Astrocyte (in vitro differentiated cells and primary cell): ENCODE measurements around the gene PLEKHM3. TPM values are rescaled to one million over a fixed set of nuclear protein-coding genes. Genes with fewer than 3 reads are reported as not detected.

Source experiments
- DNase-seq: peaks from one replicate; pipeline ENCODE4 v3.0.0-alpha.2; 2010; ENCODE audit warnings: low read depth
- FAIRE-seq: peaks from 2 replicates; lab custom pipeline; 2011; peaks lifted over from hg19 to GRCh38; lab: Jason Lieb, UNC
- H2AFZ ChIP-seq: 2 replicates; pipeline ENCODE4 v1.6.0; 2012; ENCODE audit warnings: low read depth, low read length, inconsistent platforms
- H3K27ac ChIP-seq: 2 replicates; pipeline ENCODE4 v1.5.1; 2011; ENCODE audit warnings: low read depth, low read length, inconsistent platforms
- H3K27me3 ChIP-seq: 2 replicates; pipeline ENCODE4 v1.6.0; 2011; ENCODE audit warnings: low read length, inconsistent platforms; ENCODE audit not compliant: insufficient read depth
- H3K36me3 ChIP-seq: 2 replicates; pipeline ENCODE4 v1.5.1; 2011; ENCODE audit warnings: low read length, inconsistent platforms; ENCODE audit not compliant: insufficient read depth
- H3K4me1 ChIP-seq: 2 replicates; pipeline ENCODE4 v1.5.1; 2011; ENCODE audit warnings: low read length, inconsistent platforms; ENCODE audit not compliant: insufficient read depth
- H3K4me2 ChIP-seq: 2 replicates; pipeline ENCODE4 v1.6.0; 2012; ENCODE audit warnings: low read length, inconsistent platforms
- H3K4me3 ChIP-seq: 2 replicates; pipeline ENCODE4 v1.5.1; 2011; ENCODE audit warnings: low read depth, mild to moderate bottlenecking, low read length, inconsistent platforms; ENCODE audit not compliant: insufficient read depth
- H3K79me2 ChIP-seq: 2 replicates; pipeline ENCODE4 v1.6.0; 2012; ENCODE audit warnings: mild to moderate bottlenecking, low read length, inconsistent platforms; ENCODE audit not compliant: insufficient read depth
- H3K9ac ChIP-seq: 2 replicates; pipeline ENCODE4 v1.6.0; 2012; ENCODE audit warnings: mild to moderate bottlenecking, low read length, inconsistent platforms
- H3K9me3 ChIP-seq: 2 replicates; pipeline ENCODE4 v1.5.1; 2012; ENCODE audit warnings: low read depth, mild to moderate bottlenecking, low read length, inconsistent platforms; ENCODE audit not compliant: insufficient read depth
- H4K20me1 ChIP-seq: 2 replicates; pipeline ENCODE4 v1.6.0; 2012; ENCODE audit warnings: low read length, inconsistent platforms; ENCODE audit not compliant: insufficient read depth
- H3K27ac Mint-ChIP-seq: one replicate; pipeline ENCODE4 v1.8.0; 2021; ENCODE audit warnings: mild to moderate bottlenecking, mixed read lengths; ENCODE audit not compliant: unreplicated experiment
- H3K27me3 Mint-ChIP-seq: one replicate; pipeline ENCODE4 v1.8.0; 2021; ENCODE audit warnings: low read depth, mixed read lengths; ENCODE audit not compliant: unreplicated experiment
- H3K36me3 Mint-ChIP-seq: one replicate; pipeline ENCODE4 v1.8.0; 2021; ENCODE audit warnings: low read depth, mixed read lengths; ENCODE audit not compliant: unreplicated experiment
- H3K4me1 Mint-ChIP-seq: one replicate; pipeline ENCODE4 v1.8.0; 2021; ENCODE audit warnings: low read depth, mixed read lengths; ENCODE audit not compliant: unreplicated experiment
- H3K4me3 Mint-ChIP-seq: one replicate; pipeline ENCODE4 v1.8.0; 2021; ENCODE audit warnings: mild to moderate bottlenecking, moderate library complexity, mixed read lengths; ENCODE audit not compliant: unreplicated experiment
- H3K9me3 Mint-ChIP-seq: one replicate; pipeline ENCODE4 v1.8.0; 2021; ENCODE audit warnings: mild to moderate bottlenecking, mixed read lengths; ENCODE audit not compliant: unreplicated experiment
- EZH2 ChIP-seq: IDR thresholded peaks from 2 replicates; pipeline ENCODE4 v1.6.1; 2012; ENCODE audit warnings: mild to moderate bottlenecking, low read length, inconsistent platforms; ENCODE audit not compliant: insufficient read depth
- total RNA-seq: library from RNA; stranded (reverse); gene quantifications from 2 replicates; pipeline ENCODE4 v1.2.1, GENCODE V29; 2021
- TF ChIP-seq, protein P1 (sequence below): IDR thresholded peaks from 2 replicates; pipeline ENCODE4 v1.5.1; 2011; ENCODE audit warnings: low read depth, mild to moderate bottlenecking, inconsistent platforms, low read length, moderate library complexity; ENCODE audit not compliant: insufficient read depth

PLEKHM3 gene
- total RNA-seq, 1 donor from 2014 or later: 9.1 TPM

DNA sequence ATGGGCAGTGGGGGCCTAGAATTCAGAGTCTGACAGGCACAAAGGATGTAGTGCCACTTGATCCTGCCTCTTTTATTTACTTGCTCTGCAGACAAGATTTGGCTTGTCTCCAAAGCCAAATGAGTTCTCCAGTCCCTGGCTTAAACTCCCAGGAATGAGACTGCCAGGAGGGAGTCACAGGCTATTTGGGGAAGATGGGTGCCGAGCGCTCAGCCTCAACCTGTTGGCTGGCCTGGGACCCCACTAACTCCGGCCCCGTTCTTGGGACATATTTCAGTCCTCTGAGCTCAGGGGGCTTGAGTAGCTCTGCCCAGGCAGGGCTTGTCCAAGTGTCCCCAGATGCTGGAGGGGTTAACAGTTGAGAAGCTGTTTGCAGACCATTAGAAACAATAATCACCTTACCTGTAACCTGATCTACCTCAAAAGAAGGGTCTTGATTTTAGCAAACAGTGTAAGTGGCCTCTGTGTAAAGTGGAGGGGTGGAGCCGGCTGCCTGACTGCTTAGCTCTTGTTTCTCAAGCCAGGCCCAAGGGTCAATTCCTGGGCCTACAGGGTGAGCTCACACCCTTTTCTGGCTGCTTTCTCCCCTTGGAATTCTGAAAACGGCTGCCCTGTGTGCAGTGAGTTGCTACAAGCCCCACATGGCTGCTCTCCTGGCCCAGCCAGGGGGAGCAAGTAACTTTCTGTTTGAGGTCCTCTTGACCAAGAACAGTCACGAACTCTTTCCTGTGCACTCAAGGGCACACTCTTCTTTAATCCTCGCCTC lies 228.6 kb downstream of the PLEKHM3 start:
- Histone ChIP-seq H3K9me3 (no peaks in the 10 kb centered on the region), H3K27me3 (no peaks in the 10 kb centered on the region), H3K27ac (no peak overlapping the region), H3K4me3 (no peak overlapping the region), H3K4me1 (peaks cover 5% of the 10 kb centered on the region), H2AFZ (no peak overlapping the region), H3K4me2 (no peak overlapping the region), H3K79me2 (no peaks in the 10 kb centered on the region), H3K9ac (no peak overlapping the region), H4K20me1 (no peaks in the 10 kb centered on the region), H3K36me3 (no peaks in the 10 kb centered on the region)
- FAIRE-seq: no peak
- Mint-ChIP-seq H3K36me3 (peaks cover 4% of the 10 kb centered on the region), H3K4me3 (no peak overlapping the region), H3K4me1 (peaks cover 4% of the 10 kb centered on the region), H3K27ac (no peak overlapping the region), H3K27me3 (no peaks in the 10 kb centered on the region), H3K9me3 (no peaks in the 10 kb centered on the region)
- TF ChIP-seq EZH2: no peak
- TF ChIP-seq, protein P1, sequence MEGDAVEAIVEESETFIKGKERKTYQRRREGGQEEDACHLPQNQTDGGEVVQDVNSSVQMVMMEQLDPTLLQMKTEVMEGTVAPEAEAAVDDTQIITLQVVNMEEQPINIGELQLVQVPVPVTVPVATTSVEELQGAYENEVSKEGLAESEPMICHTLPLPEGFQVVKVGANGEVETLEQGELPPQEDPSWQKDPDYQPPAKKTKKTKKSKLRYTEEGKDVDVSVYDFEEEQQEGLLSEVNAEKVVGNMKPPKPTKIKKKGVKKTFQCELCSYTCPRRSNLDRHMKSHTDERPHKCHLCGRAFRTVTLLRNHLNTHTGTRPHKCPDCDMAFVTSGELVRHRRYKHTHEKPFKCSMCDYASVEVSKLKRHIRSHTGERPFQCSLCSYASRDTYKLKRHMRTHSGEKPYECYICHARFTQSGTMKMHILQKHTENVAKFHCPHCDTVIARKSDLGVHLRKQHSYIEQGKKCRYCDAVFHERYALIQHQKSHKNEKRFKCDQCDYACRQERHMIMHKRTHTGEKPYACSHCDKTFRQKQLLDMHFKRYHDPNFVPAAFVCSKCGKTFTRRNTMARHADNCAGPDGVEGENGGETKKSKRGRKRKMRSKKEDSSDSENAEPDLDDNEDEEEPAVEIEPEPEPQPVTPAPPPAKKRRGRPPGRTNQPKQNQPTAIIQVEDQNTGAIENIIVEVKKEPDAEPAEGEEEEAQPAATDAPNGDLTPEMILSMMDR: no peak
- no peak for DNase-seq

DNA sequence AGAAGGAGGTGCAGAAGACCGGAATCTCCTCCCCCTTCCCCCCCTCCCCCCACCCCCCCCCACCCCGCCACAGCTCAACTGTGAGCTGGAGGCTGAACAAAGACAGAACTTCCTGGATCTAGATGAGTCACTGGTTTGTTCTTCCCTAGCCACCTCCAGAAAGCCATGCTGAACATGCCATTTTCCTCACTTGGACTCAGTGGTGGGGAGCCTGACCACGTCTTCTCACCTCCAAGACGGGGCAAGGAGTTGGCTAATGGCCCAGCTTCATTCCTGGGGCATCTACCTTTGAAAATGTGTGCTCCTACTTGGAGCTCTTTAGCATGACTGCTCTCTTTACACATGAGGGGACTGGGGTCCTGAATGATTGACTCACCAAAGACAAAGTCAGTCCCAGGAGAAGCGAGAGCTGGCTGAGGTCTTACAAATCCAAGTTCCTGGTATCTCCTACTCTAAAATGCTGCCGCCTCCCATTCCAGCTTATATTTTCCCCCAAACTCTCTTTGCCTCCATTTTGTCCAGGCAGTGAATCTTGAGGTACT lies 233.0 kb downstream of the PLEKHM3 start:
- Histone ChIP-seq H4K20me1 (no peaks in the 10 kb centered on the region), H3K36me3 (no peaks in the 10 kb centered on the region), H3K27ac (peak overlapping the region; percentile 67), H2AFZ (peak overlapping the region; percentile 92), H3K79me2 (no peaks in the 10 kb centered on the region), H3K27me3 (no peaks in the 10 kb centered on the region), H3K4me3 (peak overlapping the region; percentile 11), H3K4me2 (peak overlapping the region; percentile 72), H3K9me3 (no peaks in the 10 kb centered on the region), H3K4me1 (peaks cover 5% of the 10 kb centered on the region), H3K9ac (peak overlapping the region; percentile 19)
- Mint-ChIP-seq H3K4me1 (peaks cover 8% of the 10 kb centered on the region), H3K9me3 (no peaks in the 10 kb centered on the region), H3K36me3 (peaks cover 4% of the 10 kb centered on the region), H3K27ac (peak overlapping the region; percentile 96), H3K27me3 (no peaks in the 10 kb centered on the region), H3K4me3 (no peak overlapping the region)
- peak; percentile 78 for DNase-seq
- TF ChIP-seq EZH2: no peak
- TF ChIP-seq, protein P1: no peak
- peak; percentile 37 for FAIRE-seq
